Astrocyte of the cerebellum (primary cell): ENCODE measurements around the gene LCLAT1.

ENCODE experiments used
- DNase-seq: peaks from one replicate; pipeline ENCODE4 v3.0.0-alpha.2; 2011; ENCODE audit warnings: low read depth
- H3K4me3 ChIP-seq: 2 replicates; pipeline ENCODE4 v1.5.1; 2011; ENCODE audit warnings: mild to moderate bottlenecking, low read depth, low read length, moderate library complexity
- CTCF ChIP-seq: IDR thresholded peaks from 2 replicates; pipeline ENCODE4 v1.5.1; 2012; ENCODE audit warnings: low read length, low read depth, moderate library complexity, mild to moderate bottlenecking; ENCODE audit errors: missing control alignments
- in situ Hi-C: cut with HindIII; loops from 2 replicates; pipeline ENCODE4 v1.10.0; 2017; ENCODE audit warnings: low sequenced_read_pairs

LCLAT1 gene

GRCh38 chr2:30530346-30530745 is 83.3 kb downstream of the LCLAT1 start:
- H3K4me3 ChIP-seq: no peak overlapping the region
- no peak for DNase-seq
- TF ChIP-seq CTCF: no peak
- in situ Hi-C loops: no loop called here

- no peak overlapping the region for H3K4me3 ChIP-seq
- DNase-seq: no peak
- TF ChIP-seq CTCF: no peak
- in situ Hi-C loops: no loop called here
Measured at GRCh38 chr2:30541680-30542079, 94.6 kb downstream of the LCLAT1 start.

GRCh38 chr2:30545875-30546274 is 98.8 kb downstream of the LCLAT1 start:
- no peak overlapping the region for H3K4me3 ChIP-seq
- in situ Hi-C loops: loop anchor here (5.0 kb wide), 1 partner anchor 54 kb away; no protein-coding TSS in a partner anchor
- no peak for TF ChIP-seq CTCF
- no peak for DNase-seq

GRCh38 chr2:30548386-30548785 is 101.3 kb downstream of the LCLAT1 start:
- H3K4me3 ChIP-seq: no peak overlapping the region
- TF ChIP-seq CTCF: no peak
- in situ Hi-C loops: loop anchor here (5.0 kb wide), 1 partner anchor 56 kb away; no protein-coding TSS in a partner anchor
- no peak for DNase-seq

- H3K4me3 ChIP-seq: no peak overlapping the region
- in situ Hi-C loops: loop anchor here (5.0 kb wide), 1 partner anchor 57 kb away; no protein-coding TSS in a partner anchor
- no peak for DNase-seq
- TF ChIP-seq CTCF: no peak
Measured at GRCh38 chr2:30549096-30549495, 102.0 kb downstream of the LCLAT1 start.

DNA sequence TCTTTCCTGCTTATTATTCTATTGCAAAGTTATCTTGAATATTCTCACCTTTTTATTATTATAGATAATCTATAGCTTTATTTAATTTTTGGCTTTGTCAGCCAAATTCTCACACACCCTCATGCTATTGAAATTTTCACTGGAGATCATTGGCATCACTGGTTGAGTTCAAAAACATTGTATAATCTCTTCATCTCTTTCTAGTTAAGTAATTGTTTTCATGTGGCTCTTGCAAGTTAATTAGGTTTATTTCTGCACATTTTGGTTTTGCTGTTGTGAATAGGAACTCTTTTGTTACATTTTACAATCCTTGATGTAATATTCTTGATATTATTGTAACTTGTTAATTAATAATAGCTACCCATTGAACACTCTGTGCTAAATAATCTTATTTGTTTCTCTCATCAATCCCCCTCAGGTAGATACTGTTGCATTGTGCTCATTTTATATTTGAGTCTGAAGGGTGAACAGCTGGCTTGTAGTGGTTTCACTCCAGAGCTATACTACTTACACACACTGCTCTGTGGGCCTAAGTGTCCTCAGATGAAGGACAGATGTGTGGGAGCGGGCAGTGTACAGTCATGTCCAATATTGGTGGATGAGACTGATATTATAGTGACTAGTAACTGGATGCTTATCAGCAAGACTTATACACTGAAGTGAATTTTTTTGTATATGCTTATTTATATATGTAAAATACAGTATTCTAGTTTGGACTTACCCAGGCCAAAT is 112.7 kb downstream of the LCLAT1 start:
- in situ Hi-C loops: no loop called here
- no peak overlapping the region for H3K4me3 ChIP-seq
- no peak for TF ChIP-seq CTCF
- DNase-seq: no peak
